ENCODE results near the gene TFAP2E. TPM values are rescaled to one million over a fixed set of nuclear protein-coding genes. Genes with fewer than 3 reads are reported as not detected.

TFAP2E gene
- total RNA-seq, 2 donors from 2014 or later = not detected

DNA sequence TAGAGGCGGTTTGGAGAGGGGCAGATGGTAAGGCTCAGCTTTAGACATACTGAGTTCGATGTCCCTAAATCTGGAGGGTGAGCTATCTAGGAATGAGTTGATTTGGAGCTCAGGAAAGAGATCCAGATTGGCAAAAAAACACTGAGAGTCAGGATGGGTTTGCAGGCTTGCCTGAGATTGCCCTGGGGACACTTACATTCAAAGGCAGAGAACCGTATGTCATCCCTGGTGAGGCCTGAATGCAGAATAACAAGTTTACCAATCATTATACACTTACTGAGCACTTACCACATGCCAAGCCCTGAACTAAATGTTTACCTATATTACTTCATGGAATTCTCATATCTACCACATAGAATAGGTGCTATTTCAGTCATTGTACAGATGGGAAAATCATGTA is 27.5 kb downstream of the TFAP2E start:
- Histone ChIP-seq H3K9me3 (no peaks in the 10 kb centered on the region), H3K36me3 (replicated peaks in 1 of 2; ENCODE audit: insufficient read depth in 1 of 2, low read depth in 2 of 2) (peaks cover 0 to 21% of the 10 kb centered on the region in 2 donors), H3K27ac (no peak overlapping the region), H3K4me1 (no peaks in the 10 kb centered on the region), H3K27me3 (no peaks in the 10 kb centered on the region), H3K4me3 (no peak overlapping the region)
- TF ChIP-seq, protein P1, sequence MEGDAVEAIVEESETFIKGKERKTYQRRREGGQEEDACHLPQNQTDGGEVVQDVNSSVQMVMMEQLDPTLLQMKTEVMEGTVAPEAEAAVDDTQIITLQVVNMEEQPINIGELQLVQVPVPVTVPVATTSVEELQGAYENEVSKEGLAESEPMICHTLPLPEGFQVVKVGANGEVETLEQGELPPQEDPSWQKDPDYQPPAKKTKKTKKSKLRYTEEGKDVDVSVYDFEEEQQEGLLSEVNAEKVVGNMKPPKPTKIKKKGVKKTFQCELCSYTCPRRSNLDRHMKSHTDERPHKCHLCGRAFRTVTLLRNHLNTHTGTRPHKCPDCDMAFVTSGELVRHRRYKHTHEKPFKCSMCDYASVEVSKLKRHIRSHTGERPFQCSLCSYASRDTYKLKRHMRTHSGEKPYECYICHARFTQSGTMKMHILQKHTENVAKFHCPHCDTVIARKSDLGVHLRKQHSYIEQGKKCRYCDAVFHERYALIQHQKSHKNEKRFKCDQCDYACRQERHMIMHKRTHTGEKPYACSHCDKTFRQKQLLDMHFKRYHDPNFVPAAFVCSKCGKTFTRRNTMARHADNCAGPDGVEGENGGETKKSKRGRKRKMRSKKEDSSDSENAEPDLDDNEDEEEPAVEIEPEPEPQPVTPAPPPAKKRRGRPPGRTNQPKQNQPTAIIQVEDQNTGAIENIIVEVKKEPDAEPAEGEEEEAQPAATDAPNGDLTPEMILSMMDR (IDR thresholded peaks at IDR 0.05) = no peak
- no peak for TF ChIP-seq POLR2A (IDR thresholded peaks at IDR 0.05)
- ATAC-seq = no peak
- intact Hi-C loops (cut with DNase I) = no loop called here
- 95 to 100% methylated on average over 3 of the region's 3 CpGs for WGBS, 2 donors
- DNase-seq = no peak

DNA sequence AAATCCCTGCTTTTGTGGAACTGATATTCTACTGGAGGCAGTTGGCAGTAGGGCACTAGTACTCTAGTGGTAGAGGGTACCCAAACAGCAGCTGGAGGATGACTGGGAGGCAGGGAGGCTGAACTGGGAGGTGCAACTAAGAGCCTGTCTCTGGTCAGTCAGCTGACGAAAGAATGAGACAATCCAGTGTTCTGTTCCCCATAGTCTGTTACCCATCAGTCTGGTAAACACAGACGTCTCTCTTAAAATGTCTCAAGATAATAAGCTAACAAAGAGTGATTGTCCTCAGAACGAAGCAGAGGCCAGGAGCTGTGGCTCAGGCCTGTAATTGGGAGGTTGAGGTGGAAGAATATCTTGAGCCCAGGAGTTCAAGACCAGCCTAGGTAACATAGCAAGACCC is 30.4 kb downstream of the TFAP2E start:
- WGBS, 2 donors = 54 to 83% methylated on average over 3 of the region's 3 CpGs
- Histone ChIP-seq H3K9me3 (no peaks in the 10 kb centered on the region), H3K4me1 (no peaks in the 10 kb centered on the region), H3K27me3 (no peaks in the 10 kb centered on the region), H3K36me3 (replicated peaks in 1 of 2; ENCODE audit: insufficient read depth in 1 of 2, low read depth in 2 of 2) (peaks cover 0 to 25% of the 10 kb centered on the region in 2 donors), H3K27ac (no peak overlapping the region), H3K4me3 (no peak overlapping the region)
- ATAC-seq (no peak), DNase-seq (no peak)
- intact Hi-C loops (cut with DNase I) = no loop called here
- TF ChIP-seq POLR2A (IDR thresholded peaks at IDR 0.05) = no peak
- TF ChIP-seq, protein P1 (IDR thresholded peaks at IDR 0.05) = no peak

DNA sequence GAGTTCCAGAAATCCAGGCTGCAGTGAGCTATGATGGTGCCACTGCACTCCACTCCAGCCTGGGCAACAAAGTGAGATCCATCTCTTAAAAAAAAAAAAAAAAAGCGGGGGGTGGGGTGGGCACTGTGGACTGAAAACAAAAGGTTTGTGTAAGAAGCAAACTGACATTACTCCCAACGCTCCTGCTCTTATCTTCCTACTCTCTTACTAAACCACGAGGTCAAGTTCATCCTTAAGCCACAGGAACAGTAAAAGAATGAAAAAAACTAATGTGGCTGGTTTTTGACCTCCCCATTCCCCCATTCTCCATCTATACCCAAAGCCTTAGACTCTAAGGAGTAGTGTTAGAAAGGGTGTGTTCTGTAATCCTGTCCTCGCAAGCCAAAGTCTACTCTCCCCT is 30.8 kb downstream of the TFAP2E start:
- TF ChIP-seq, protein P1 (IDR thresholded peaks at IDR 0.05) = no peak
- TF ChIP-seq POLR2A (IDR thresholded peaks at IDR 0.05) = no peak
- 83 to 84% methylated on average over 4 of the region's 4 CpGs for WGBS, 2 donors
- intact Hi-C loops (cut with DNase I) = no loop called here
- ATAC-seq (no peak), DNase-seq (no peak)
- H3K27me3 ChIP-seq = no peaks in the 10 kb centered on the region
- H3K4me1 ChIP-seq = no peaks in the 10 kb centered on the region
- no peak overlapping the region for H3K4me3 ChIP-seq
- no peaks in the 10 kb centered on the region for H3K9me3 ChIP-seq
- no peak overlapping the region for H3K27ac ChIP-seq
- H3K36me3 ChIP-seq (replicated peaks in 1 of 2; ENCODE audit: insufficient read depth in 1 of 2, low read depth in 2 of 2) = peaks cover 0 to 28% of the 10 kb centered on the region in 2 donors

DNA sequence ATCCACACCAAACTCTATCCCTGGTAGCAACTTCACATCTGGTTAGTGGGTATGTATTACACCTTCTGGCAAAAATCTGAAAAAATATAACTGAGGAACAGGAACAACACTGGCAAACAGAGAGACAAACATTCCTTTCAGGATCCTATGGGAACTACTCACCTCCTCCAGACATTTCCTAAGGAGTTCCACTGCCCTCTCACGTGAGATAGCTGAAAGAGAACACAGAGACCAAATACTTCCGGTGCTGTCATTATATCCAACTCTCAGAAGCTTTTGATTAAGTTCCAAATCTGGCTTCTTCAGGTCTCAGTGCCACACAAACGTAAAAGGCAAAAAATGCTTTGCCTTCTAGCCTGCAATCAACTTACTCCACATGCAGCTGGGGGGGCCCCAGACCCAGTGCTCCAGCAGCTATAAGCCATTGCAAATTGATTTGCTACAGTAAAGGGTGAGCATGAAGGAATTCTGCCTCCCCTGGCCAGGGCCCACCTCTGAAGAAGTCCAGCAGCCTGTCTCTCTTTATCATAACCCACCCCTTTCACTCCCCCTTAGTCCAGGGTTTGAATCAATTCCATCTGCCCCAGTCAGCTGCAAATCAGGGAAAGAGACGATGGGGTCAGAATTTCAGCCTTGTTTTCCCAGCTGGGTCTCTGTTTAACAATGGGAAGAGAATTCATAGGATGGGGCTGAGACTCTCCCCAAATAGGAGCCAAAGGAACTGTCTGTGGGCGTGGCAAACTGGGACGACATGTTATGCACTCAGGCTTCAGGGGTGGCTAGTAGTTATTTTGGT is 32.2 kb downstream of the TFAP2E start:
- Histone ChIP-seq H3K27ac (no peak overlapping the region), H3K9me3 (no peaks in the 10 kb centered on the region), H3K27me3 (no peaks in the 10 kb centered on the region), H3K36me3 (replicated peaks in 1 of 2; ENCODE audit: insufficient read depth in 1 of 2, low read depth in 2 of 2) (peaks cover 0 to 32% of the 10 kb centered on the region in 2 donors), H3K4me3 (no peak overlapping the region), H3K4me1 (no peaks in the 10 kb centered on the region)
- ATAC-seq (no peak), DNase-seq (no peak)
- intact Hi-C loops (cut with DNase I) = no loop called here
- 82 to 93% methylated on average over 6 of the region's 6 CpGs for WGBS, 2 donors
- TF ChIP-seq, protein P1 (IDR thresholded peaks at IDR 0.05) = no peak
- no peak for TF ChIP-seq POLR2A (IDR thresholded peaks at IDR 0.05)

DNA sequence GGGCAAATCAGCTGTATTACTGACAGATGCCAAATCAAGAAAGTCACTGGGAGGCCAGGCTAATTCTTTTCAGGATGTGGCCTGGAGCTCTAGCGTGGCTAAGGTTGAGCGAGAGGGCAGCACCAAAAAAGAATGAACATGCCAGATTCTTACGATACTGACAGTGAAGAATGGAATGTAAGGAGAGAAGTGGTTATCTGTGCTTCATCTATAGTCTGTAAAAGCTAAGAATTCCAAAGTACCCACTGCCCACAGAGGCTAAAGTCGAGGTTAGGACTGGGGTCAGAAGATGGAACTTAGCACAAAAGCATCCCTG is 32.7 kb downstream of the TFAP2E start:
- Histone ChIP-seq H3K4me3 (no peak overlapping the region), H3K36me3 (replicated peaks in 1 of 2; ENCODE audit: insufficient read depth in 1 of 2, low read depth in 2 of 2) (peaks cover 0 to 32% of the 10 kb centered on the region in 2 donors), H3K4me1 (no peaks in the 10 kb centered on the region), H3K9me3 (no peaks in the 10 kb centered on the region), H3K27ac (no peak overlapping the region), H3K27me3 (no peaks in the 10 kb centered on the region)
- TF ChIP-seq, protein P1 (IDR thresholded peaks at IDR 0.05) = no peak
- TF ChIP-seq POLR2A (IDR thresholded peaks at IDR 0.05) = no peak
- no peak for ATAC-seq
- no peak for DNase-seq
- WGBS, 2 donors = 78 to 93% methylated on average over 4 of the region's 4 CpGs
- intact Hi-C loops (cut with DNase I) = no loop called here

Data from body of pancreas (tissue), 4 donors.